Ishikawa (cell line): ENCODE results near the gene CGRRF1.

Source experiments
- CEBPB ChIP-seq: IDR thresholded peaks from 2 replicates; pipeline ENCODE4 v1.6.1; 2012
- CREB1 ChIP-seq: IDR thresholded peaks from 2 replicates; pipeline ENCODE4 v1.6.1; 2012; ENCODE audit warnings: low read depth
- EGR1 ChIP-seq: IDR thresholded peaks from 2 replicates; pipeline ENCODE4 v1.6.1; 2012
- EP300 ChIP-seq: IDR thresholded peaks from 2 replicates; pipeline ENCODE4 v1.6.1; 2012; ENCODE audit warnings: borderline replicate concordance
- FOXM1 ChIP-seq: IDR thresholded peaks from 2 replicates; pipeline ENCODE4 v1.6.1; 2012; ENCODE audit warnings: low read depth, borderline replicate concordance
- NFIC ChIP-seq: IDR thresholded peaks from 2 replicates; pipeline ENCODE4 v1.6.1; 2012
- RAD21 ChIP-seq: IDR thresholded peaks from 2 replicates; pipeline ENCODE4 v1.6.1; 2012; ENCODE audit warnings: low read depth
- TAF1 ChIP-seq: IDR thresholded peaks from 2 replicates; pipeline ENCODE4 v1.6.1; 2012; ENCODE audit warnings: low read depth, mild to moderate bottlenecking
- TCF12 ChIP-seq: IDR thresholded peaks from 2 replicates; pipeline ENCODE4 v1.6.1; 2012; ENCODE audit warnings: low read depth
- TEAD4 ChIP-seq: IDR thresholded peaks from 2 replicates; pipeline ENCODE4 v1.6.1; 2012
- YY1 ChIP-seq: IDR thresholded peaks from 2 replicates; pipeline ENCODE4 v1.6.1; 2012; ENCODE audit warnings: low read depth
- ZBTB7A ChIP-seq: IDR thresholded peaks from 2 replicates; pipeline ENCODE4 v1.6.1; 2012; ENCODE audit warnings: low read depth
- TF ChIP-seq, protein P1 (sequence below): IDR thresholded peaks from 2 replicates; pipeline ENCODE4 v1.6.1; 2012; ENCODE audit warnings: low read depth, mild to moderate bottlenecking
- TF ChIP-seq, protein P2 (sequence below): IDR thresholded peaks from 2 replicates; pipeline ENCODE4 v1.6.1; 2012
- TF ChIP-seq, protein P3 (sequence below): IDR thresholded peaks from 2 replicates; pipeline ENCODE4 v1.6.1; 2012

CGRRF1 gene

DNA sequence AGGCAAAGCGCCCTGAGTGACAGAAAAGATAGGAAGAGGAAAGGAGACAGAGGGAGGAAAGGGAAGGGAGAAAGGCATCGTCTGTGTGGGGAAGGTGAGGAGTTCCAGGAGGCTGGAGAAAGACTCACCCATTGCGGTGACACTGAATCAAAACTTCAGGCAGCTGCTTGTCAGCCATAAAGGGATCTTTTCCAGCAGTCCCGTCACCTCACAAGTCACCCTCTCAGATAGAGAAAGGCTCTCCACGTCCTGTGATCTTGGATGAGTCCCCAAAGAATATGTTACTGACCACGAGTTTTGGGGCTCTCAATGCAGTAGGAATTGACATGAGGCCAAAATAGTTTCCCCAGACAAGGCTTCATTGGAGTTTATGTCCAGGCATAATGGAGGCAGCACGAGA lies 11.1 kb upstream of the CGRRF1 start:
- TF ChIP-seq, protein P1, sequence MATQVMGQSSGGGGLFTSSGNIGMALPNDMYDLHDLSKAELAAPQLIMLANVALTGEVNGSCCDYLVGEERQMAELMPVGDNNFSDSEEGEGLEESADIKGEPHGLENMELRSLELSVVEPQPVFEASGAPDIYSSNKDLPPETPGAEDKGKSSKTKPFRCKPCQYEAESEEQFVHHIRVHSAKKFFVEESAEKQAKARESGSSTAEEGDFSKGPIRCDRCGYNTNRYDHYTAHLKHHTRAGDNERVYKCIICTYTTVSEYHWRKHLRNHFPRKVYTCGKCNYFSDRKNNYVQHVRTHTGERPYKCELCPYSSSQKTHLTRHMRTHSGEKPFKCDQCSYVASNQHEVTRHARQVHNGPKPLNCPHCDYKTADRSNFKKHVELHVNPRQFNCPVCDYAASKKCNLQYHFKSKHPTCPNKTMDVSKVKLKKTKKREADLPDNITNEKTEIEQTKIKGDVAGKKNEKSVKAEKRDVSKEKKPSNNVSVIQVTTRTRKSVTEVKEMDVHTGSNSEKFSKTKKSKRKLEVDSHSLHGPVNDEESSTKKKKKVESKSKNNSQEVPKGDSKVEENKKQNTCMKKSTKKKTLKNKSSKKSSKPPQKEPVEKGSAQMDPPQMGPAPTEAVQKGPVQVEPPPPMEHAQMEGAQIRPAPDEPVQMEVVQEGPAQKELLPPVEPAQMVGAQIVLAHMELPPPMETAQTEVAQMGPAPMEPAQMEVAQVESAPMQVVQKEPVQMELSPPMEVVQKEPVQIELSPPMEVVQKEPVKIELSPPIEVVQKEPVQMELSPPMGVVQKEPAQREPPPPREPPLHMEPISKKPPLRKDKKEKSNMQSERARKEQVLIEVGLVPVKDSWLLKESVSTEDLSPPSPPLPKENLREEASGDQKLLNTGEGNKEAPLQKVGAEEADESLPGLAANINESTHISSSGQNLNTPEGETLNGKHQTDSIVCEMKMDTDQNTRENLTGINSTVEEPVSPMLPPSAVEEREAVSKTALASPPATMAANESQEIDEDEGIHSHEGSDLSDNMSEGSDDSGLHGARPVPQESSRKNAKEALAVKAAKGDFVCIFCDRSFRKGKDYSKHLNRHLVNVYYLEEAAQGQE, result no peak
- TF ChIP-seq NFIC, result no peak
- no peak for TF ChIP-seq CEBPB
- no peak for TF ChIP-seq EGR1
- TF ChIP-seq ZBTB7A, result no peak
- TF ChIP-seq, protein P2, sequence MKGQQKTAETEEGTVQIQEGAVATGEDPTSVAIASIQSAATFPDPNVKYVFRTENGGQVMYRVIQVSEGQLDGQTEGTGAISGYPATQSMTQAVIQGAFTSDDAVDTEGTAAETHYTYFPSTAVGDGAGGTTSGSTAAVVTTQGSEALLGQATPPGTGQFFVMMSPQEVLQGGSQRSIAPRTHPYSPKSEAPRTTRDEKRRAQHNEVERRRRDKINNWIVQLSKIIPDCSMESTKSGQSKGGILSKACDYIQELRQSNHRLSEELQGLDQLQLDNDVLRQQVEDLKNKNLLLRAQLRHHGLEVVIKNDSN, result no peak
- TF ChIP-seq FOXM1, result no peak
- TF ChIP-seq TCF12, result no peak
- TF ChIP-seq RAD21, result no peak
- TF ChIP-seq, protein P3, sequence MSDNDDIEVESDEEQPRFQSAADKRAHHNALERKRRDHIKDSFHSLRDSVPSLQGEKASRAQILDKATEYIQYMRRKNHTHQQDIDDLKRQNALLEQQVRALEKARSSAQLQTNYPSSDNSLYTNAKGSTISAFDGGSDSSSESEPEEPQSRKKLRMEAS, result no peak
- TF ChIP-seq EP300, result no peak
- TF ChIP-seq CREB1, result no peak
- TF ChIP-seq TAF1, result no peak
- no peak for TF ChIP-seq TEAD4
- TF ChIP-seq YY1, result no peak

DNA sequence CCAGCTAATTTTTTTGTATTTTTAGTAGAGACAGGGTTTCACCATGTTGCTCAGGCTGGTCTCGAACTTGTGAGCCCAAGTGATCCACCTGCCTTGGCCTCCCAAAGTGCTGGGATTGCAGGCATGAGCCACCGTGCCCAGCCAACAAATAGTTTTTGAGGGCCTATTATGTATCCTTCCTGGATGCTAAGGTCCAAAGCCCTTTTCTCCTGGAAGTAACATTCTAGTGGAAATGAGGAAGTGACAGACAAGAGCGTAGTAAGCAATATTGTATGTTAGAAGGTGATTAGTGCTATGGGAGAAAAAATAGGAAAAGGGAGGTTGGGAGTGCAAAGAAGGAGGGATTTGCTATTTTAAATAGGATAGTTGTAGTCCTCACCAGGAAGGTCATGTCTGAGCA lies 9.0 kb upstream of the CGRRF1 start:
- TF ChIP-seq ZBTB7A, result no peak
- TF ChIP-seq, protein P2, result no peak
- TF ChIP-seq CREB1, result no peak
- TF ChIP-seq, protein P1, result no peak
- no peak for TF ChIP-seq TCF12
- TF ChIP-seq FOXM1, result no peak
- TF ChIP-seq TEAD4, result no peak
- no peak for TF ChIP-seq EGR1
- TF ChIP-seq, protein P3, result no peak
- no peak for TF ChIP-seq NFIC
- TF ChIP-seq RAD21, result no peak

GRCh38 chr14:54501480-54501879 lies 8.2 kb upstream of the CGRRF1 start:
- TF ChIP-seq FOXM1 (no peak), ZBTB7A (no peak), CREB1 (no peak)
- TF ChIP-seq, protein P3, result no peak

GRCh38 chr14:54502602-54503001 lies 7.1 kb upstream of the CGRRF1 start:
- TF ChIP-seq TAF1 (no peak), YY1 (no peak), CREB1 (no peak), FOXM1 (no peak), TEAD4 (no peak), RAD21 (no peak), NFIC (no peak), TCF12 (no peak), ZBTB7A (no peak), CEBPB (no peak), EGR1 (no peak), EP300 (no peak)
- TF ChIP-seq, protein P3, result no peak
- TF ChIP-seq, protein P1, result no peak
- TF ChIP-seq, protein P2, result no peak
